Loucy (cell line): ENCODE data around the gene BCR.

Experiments
- H2AFZ ChIP-seq: fragments of 200-600 bp; sonication (generic); 2 replicates; pipeline ENCODE4 v1.6.0; 2016; ENCODE audit warnings: antibody characterized with exemption, mild to moderate bottlenecking, low read length, moderate library complexity
- H3F3A ChIP-seq: fragments of 200-600 bp; 2 replicates; pipeline ENCODE4 v1.6.0; 2016; ENCODE audit warnings: antibody characterized with exemption, low read depth, mild to moderate bottlenecking
- H3K27me3 ChIP-seq: fragments of 200-600 bp; sonication (generic); 2 replicates; pipeline ENCODE4 v1.6.1; 2014; ENCODE audit warnings: low read length, mild to moderate bottlenecking; ENCODE audit not compliant: insufficient read depth, poor library complexity, severe bottlenecking
- H3K36me3 ChIP-seq: fragments of 200-600 bp; sonication (generic); 2 replicates; pipeline ENCODE4 v1.6.1; 2016; ENCODE audit warnings: low read length; ENCODE audit not compliant: insufficient read depth
- H3K4me1 ChIP-seq: fragments of 200-600 bp; sonication (generic); 2 replicates; pipeline ENCODE4 v1.5.1; 2014; ENCODE audit warnings: low read length, mild to moderate bottlenecking; ENCODE audit not compliant: insufficient read depth, poor library complexity, severe bottlenecking
- H3K4me2 ChIP-seq: fragments of 200-600 bp; sonication (generic); 2 replicates; pipeline ENCODE4 v1.6.0; 2014; ENCODE audit warnings: antibody characterized with exemption, low read length, low read depth, mild to moderate bottlenecking; ENCODE audit not compliant: poor library complexity, severe bottlenecking
- H3K4me3 ChIP-seq: fragments of 200-600 bp; sonication (generic); 2 replicates; pipeline ENCODE4 v1.5.1; 2014; ENCODE audit warnings: low read length, mild to moderate bottlenecking, mixed read lengths; ENCODE audit not compliant: poor library complexity, severe bottlenecking
- H3K79me2 ChIP-seq: fragments of 200-600 bp; sonication (generic); 2 replicates; pipeline ENCODE4 v1.6.1; 2014; ENCODE audit warnings: low read length; ENCODE audit not compliant: insufficient read depth
- H3K9ac ChIP-seq: fragments of 200-600 bp; sonication (generic); 2 replicates; pipeline ENCODE4 v1.6.0; 2014; ENCODE audit warnings: mild to moderate bottlenecking, low read depth, low read length, moderate library complexity; ENCODE audit not compliant: poor library complexity, severe bottlenecking
- H3K9me2 ChIP-seq: fragments of 200-600 bp; sonication (generic); replicated peaks from 2 replicates; pipeline ENCODE4 v1.6.1; 2016; ENCODE audit warnings: low read depth, low read length, mixed read lengths
- H3K9me3 ChIP-seq: fragments of 200-600 bp; sonication (generic); 2 replicates; pipeline ENCODE4 v1.6.1; 2014; ENCODE audit warnings: mild to moderate bottlenecking, antibody characterized with exemption, low read length, low read depth; ENCODE audit not compliant: insufficient read depth
- H4K20me1 ChIP-seq: fragments of 200-600 bp; sonication (generic); 2 replicates; pipeline ENCODE4 v1.6.0; 2014; ENCODE audit warnings: antibody characterized with exemption, low read length, mild to moderate bottlenecking; ENCODE audit not compliant: insufficient read depth, poor library complexity, severe bottlenecking
- CTCF ChIP-seq: fragments of 200-600 bp; sonication (generic); conservative IDR thresholded peaks from 2 replicates; pipeline ENCODE4 v1.5.1; 2014; ENCODE audit warnings: mild to moderate bottlenecking, antibody characterized with exemption, low read length
- EZH2phosphoT487 ChIP-seq: fragments of 200-600 bp; IDR thresholded peaks from 2 replicates; pipeline ENCODE4 v1.6.1; 2018; ENCODE audit warnings: antibody characterized with exemption, mild to moderate bottlenecking, moderate library complexity, borderline replicate concordance

The BCR gene

GRCh38 chr22:23142546-23143105 is 37.7 kb upstream of the BCR start:
- Histone ChIP-seq H3K9me2 (no peaks in the 10 kb centered on the region), H3K9ac (no peak overlapping the region), H3K9me3 (no peaks in the 10 kb centered on the region), H2AFZ (no peak overlapping the region), H3K4me2 (peak overlapping the region; percentile 59), H3K36me3 (no peaks in the 10 kb centered on the region), H3F3A (0 out of 2 replicates have a peak, but pooled peaks cover 5% of the 10 kb centered on the region), H3K4me3 (no peak overlapping the region), H4K20me1 (no peaks in the 10 kb centered on the region), H3K4me1 (peaks cover 25% of the 10 kb centered on the region), H3K27me3 (no peaks in the 10 kb centered on the region), H3K79me2 (no peaks in the 10 kb centered on the region)
- no peak for TF ChIP-seq EZH2phosphoT487
- TF ChIP-seq CTCF: no peak

GRCh38 chr22:23143119-23143518 is 37.2 kb upstream of the BCR start:
- Histone ChIP-seq H3K9ac (no peak overlapping the region), H3K27me3 (no peaks in the 10 kb centered on the region), H3K9me3 (no peaks in the 10 kb centered on the region), H3K79me2 (no peaks in the 10 kb centered on the region), H3K36me3 (no peaks in the 10 kb centered on the region), H3K9me2 (no peaks in the 10 kb centered on the region), H3F3A (0 out of 2 replicates have a peak, but pooled peaks cover 3% of the 10 kb centered on the region), H4K20me1 (no peaks in the 10 kb centered on the region), H2AFZ (no peak overlapping the region), H3K4me3 (no peak overlapping the region), H3K4me1 (peaks cover 20% of the 10 kb centered on the region), H3K4me2 (no peak overlapping the region)
- TF ChIP-seq CTCF: no peak
- TF ChIP-seq EZH2phosphoT487: no peak

GRCh38 chr22:23144432-23144831 is 35.9 kb upstream of the BCR start:
- no peaks in the 10 kb centered on the region for H4K20me1 ChIP-seq
- no peak overlapping the region for H3K4me3 ChIP-seq
- H3K9me3 ChIP-seq: no peaks in the 10 kb centered on the region
- no peaks in the 10 kb centered on the region for H3K79me2 ChIP-seq
- no peaks in the 10 kb centered on the region for H3K9me2 ChIP-seq
- H2AFZ ChIP-seq: no peak overlapping the region
- H3K4me1 ChIP-seq: peaks cover 9% of the 10 kb centered on the region
- no peaks in the 10 kb centered on the region for H3K36me3 ChIP-seq
- H3K9ac ChIP-seq: no peak overlapping the region
- no peak overlapping the region for H3K4me2 ChIP-seq
- H3F3A ChIP-seq: no peaks in the 10 kb centered on the region
- TF ChIP-seq EZH2phosphoT487: no peak
- no peak for TF ChIP-seq CTCF
- no peaks in the 10 kb centered on the region for H3K27me3 ChIP-seq
